ENCODE measurements around the gene PXDN.
"Not testable (repeated sequence)": the region's sequence is repeated elsewhere in the genome, so short reads cannot be mapped to it uniquely, and the experiment has no call there.

Gene PXDN

GRCh38 chr2:1744446-1745170, at the start of gene PXDN:
PXDN (minus strand) TSS chr2:1744515; CDS start chr2:1744455, 60 bp downstream.
- DNase-seq (ENCODE audit: low spot score): no peak

GRCh38 chr2:1793868-1794445, 49.6 kb upstream of the PXDN start:
- no peak for DNase-seq (ENCODE audit: low spot score)

DNA sequence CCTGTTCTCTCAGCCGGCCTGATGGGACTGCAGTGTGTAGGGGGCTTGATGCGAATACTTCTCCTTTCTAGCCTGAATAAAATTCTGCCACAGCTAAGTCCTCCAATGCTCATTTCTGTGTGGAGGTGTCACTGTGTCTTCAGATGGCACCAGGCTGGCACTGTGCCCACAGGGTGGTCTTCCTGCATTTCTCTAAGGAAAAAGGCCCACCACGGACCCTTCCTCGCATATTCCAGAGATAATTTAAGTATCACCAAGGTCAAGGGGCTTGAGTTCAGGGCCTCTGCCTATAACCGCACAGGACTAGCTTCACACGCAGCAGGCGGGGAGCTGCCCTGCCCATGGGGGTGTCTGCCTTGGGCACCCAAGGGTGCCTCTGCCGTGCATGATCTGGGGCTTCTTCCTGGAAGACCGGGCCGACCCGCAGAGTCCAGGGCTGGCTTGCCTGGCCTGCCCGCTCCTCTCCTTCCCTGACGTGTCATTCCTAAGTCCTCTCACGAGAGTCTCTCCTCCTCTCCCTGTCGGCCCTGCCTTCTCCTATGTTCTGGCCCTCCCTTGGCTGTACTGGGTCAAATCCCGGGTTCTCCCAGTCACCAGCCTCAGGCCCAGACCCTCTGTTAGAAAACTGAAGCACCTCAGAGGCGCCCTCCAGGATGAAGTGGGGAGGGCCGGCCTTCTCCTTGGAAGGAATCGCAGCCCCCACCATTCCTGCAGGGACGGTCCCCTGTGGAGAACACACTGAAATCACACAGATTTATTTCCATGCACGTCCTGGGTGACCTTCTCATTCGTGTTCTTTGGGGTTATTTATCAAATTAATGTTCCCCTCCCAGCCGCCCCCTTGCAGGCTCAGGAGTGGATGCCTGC, 48.9 kb upstream of the PXDN start:
- no peak for DNase-seq (ENCODE audit: low spot score)

DNA sequence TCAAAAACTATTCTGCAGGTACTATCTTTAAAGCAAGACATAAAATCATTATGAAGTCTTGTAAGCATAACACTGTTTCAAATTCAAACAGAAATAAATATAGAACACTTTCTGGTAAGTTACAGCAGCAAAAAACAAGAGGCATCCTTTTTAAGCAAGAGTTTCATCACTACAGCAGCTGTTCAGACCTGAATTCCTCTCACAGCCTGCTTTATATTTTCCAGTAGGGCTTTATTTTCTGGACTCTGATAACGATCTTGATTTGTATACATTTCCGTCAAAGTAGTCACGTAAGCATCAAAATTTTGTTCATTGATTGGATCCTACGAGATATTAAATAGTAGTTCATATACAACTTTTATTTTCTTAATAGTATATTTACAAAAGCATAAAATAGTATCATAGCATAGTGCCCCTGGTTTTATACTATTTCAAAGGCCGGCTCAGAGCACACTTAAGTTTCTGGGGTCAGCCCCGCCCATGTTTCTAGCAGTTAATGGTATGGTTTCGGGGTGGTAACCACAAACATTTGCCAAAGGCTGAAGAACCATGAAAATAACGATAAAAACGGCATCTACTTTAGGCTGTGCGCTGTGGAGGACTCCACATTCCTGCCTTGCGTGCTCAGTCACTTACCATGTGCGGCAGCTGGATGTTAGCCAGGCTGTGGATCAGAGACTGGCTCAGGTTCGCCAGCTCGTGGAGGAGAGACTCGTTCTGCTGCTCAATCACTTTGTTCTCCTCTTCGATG, 47.5 kb upstream of the PXDN start:
- DNase-seq (ENCODE audit: low spot score): no peak

DNA sequence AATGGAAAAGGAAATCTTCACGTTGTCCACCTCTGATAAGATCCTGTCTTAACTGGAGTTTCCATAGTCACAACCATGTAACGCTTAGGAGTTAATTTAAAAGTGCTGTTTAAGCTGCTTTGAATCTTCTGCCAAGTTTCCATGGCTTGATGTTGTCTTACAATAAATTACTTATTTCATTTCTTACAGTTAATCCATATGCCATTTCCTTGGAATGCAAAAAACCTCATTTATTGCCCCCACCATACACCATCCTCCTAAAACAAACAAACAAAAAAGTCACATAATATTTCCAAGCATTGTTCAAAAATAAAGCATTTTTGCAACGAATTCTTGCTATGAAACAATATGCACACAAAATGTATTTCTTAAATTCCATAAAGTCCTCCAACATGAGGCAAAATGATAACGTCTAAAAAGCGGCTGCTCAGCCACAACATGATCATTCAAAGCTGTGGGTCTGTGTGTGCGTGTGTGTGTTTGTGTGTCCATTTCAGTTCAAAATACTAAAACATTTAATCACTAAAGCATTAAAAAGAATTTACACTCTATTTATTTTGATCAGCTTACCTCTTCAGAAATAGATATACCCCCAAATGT, 46.8 kb upstream of the PXDN start:
- no peak for DNase-seq (ENCODE audit: low spot score)

DNA sequence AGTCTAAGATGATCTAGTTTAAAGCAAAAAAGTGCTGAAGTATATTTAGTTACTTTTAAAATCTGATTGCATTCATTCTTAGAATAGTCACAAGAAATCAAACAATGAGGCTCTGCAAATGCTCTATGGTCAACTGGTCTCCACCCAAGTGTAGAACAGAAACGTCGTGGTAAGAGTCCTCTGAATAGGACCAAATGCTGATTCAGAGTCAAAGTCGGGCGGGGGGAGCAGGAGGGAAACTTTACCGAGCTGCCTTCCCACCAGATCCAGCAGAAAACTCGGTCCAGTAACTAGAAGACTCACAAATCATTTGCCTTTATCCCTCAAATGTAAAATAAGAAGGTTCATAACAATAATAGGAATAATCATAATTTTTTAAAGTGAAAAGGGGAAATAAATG, 46.2 kb upstream of the PXDN start:
- no peak for DNase-seq (ENCODE audit: low spot score)

GRCh38 chr2:1789610-1790009, 45.3 kb upstream of the PXDN start:
- no peak for DNase-seq (ENCODE audit: low spot score)

DNA sequence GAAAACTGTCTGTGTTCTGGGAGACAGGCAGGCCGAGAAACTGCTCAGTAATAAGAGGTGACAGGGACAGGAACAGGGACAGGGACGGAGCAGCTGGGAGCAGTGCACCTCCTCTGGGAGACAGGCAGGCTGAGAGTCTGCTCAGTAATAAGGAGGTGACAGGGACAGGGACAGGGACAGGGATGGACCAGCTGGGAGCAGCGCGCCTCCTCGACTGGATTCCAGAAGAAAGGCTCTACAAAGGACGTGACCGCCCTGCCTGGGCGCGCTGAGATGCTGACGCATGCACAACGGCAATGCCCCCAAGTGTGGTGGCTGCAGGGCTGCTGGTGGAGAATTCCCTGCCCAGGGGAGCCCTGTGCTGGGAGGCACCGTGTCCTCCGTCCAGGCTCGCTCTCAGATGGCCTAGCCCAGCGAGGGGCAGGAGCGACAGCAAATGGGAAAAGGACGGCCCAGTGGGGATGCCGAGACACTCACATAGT, 44.2 kb upstream of the PXDN start:
- DNase-seq (ENCODE audit: low spot score): no peak

DNA sequence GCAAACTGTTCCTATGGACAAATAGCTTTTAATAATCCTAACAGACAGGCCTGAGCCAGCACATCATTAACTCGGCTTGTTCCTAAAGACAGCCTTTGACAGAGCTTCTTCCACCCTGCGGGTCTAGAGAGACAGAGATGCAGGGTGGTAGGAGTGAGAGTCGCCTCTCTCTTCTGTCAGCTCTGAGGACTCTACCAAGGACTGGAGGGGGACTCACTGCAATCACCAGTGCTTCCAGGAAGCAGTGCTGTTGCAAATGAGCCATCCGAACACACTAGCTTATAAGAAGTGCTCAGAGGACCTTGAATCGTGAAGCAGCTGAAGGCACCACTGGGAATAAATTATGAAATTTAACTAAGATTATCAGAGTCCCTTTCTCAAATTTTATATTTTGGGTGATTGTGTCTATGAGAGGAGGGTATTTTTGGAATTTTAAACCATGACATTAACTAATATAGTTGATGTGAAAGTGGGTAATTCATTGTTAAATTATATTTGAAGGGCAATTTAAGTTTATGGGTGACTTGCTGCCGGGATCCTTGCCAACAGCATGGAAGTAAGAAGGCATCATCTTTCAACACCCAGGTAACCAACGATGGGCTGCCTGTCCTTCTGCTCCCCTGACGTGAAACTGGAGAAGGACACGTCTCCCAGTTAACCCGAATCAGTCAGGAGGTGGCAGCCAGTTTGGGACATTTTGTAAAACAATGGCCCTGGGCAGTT, 43.6 kb upstream of the PXDN start:
- no peak for DNase-seq (ENCODE audit: low spot score)

GRCh38 chr2:1784986-1785617, 40.8 kb upstream of the PXDN start:
- no peak for DNase-seq (ENCODE audit: low spot score)

- no peak for DNase-seq (ENCODE audit: low spot score)
Measured at GRCh38 chr2:1784087-1784486, 39.8 kb upstream of the PXDN start.

DNA sequence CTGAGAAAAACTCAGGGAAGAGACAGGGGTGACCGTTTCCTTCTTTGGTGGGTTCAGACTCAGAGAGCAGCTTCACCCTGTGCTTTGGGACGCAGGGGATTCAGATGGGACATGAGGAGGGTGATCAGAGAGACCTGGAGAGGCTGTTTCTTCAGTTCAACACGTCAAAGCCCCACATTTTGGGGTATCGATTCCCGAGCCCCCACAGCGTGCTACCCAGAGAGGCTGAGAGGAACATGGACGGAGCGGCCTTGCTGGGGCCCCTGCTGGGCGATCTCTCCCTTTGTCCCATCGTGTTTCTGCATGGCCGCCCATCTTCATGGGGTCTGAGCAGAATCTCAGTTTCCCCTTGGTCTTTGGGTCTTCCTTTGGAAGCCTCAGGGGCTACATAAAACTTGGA, 38.2 kb upstream of the PXDN start:
- DNase-seq (ENCODE audit: low spot score): no peak

GRCh38 chr2:1781291-1782080, 37.2 kb upstream of the PXDN start:
- no peak for DNase-seq (ENCODE audit: low spot score)

DNA sequence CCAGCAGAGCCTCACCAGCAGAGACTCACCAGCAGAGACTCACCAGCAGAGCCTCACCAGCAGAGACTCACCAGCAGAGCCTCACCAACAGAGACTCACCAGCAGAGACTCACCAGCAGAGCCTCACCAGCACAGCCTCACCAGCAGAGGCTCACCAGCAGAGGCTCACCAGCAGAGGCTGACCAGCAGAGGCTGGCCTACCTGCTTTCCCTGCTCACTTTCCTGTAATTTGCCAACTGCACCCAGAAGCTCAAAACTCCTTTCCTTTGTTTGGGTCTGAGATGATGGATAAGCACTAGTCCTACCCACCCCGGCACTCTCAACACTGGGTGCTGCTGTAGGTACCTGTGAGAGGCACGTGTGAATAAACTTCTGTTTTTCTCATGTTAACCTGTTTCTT, 36.4 kb upstream of the PXDN start:
- DNase-seq (ENCODE audit: low spot score): no peak

DNA sequence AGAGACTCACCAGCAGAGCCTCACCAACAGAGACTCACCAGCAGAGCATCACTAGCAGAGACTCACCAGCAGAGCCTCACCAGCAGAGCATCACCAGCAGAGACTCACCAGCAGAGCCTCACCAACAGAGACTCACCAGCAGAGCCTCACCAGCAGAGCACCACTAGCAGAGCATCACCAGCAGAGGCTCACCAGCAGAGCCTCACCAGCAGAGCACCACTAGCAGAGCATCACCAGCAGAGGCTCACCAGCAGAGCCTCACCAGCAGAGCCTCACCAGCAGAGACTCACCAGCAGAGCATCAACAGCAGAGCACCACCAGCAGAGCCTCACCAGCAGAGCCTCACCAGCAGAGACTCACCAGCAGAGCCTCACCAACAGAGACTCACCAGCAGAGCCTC, 35.7 kb upstream of the PXDN start:
- DNase-seq (ENCODE audit: low spot score): not testable (repeated sequence)

- no peak for DNase-seq (ENCODE audit: low spot score)
Measured at GRCh38 chr2:1778566-1778965, 34.3 kb upstream of the PXDN start.

GRCh38 chr2:1777781-1778180, 33.5 kb upstream of the PXDN start:
- no peak for DNase-seq (ENCODE audit: low spot score)

DNA sequence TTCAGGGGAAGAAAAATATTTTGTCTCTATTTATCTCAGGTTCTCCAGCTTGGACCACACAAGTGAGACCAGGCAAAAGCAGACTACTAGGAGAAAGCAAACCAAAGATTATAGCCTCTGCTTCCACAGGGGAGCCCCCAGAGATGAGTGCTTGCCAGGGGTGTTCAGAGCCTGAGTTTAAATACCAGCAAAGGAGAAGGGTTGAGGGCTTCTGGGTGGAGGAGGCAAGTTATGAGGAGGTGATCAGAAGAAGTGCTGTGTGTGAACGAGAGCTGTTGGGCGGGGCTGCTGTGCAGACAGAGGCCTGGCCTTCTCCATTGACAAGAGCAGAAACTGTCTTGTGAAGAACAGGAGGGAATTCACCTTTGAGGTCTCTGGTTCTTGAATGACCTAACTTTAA, 32.8 kb upstream of the PXDN start:
- DNase-seq (ENCODE audit: low spot score): no peak

- no peak for DNase-seq (ENCODE audit: low spot score)
Measured at GRCh38 chr2:1775511-1776035, 31.3 kb upstream of the PXDN start.

GRCh38 chr2:1774929-1775328, 30.6 kb upstream of the PXDN start:
- no peak for DNase-seq (ENCODE audit: low spot score)

All from kidney capillary endothelial cell (primary cell).